NCI-H1930 (cell line): ENCODE data around the gene NEURL4.

Experiments
- DNase-seq, 2 experiments: peaks; one replicate each; lab custom pipeline; 2025; lab: John Stamatoyannopoulos, UW

The NEURL4 gene

GRCh38 chr17:7279448-7279847 is 49.7 kb downstream of the NEURL4 start:
- no peak for DNase-seq

GRCh38 chr17:7266784-7267183 is 62.4 kb downstream of the NEURL4 start:
- no peak for DNase-seq
